Measurements from ENCODE around the gene CNP.
"Not testable (repeated sequence)": the region's sequence is repeated elsewhere in the genome, so short reads cannot be mapped to it uniquely, and the experiment has no call there.

The CNP gene

GRCh38 chr17:41966463-41967140 lies at the start of gene CNP:
Gene CNP, plus strand, starts transcription at chr17:41966795. Its CDS starts 90 bp downstream, at chr17:41966885.
- peak; percentile 91 to 94 for DNase-seq

GRCh38 chr17:41917192-41917591 lies 49.4 kb upstream of the CNP start:
- DNase-seq: no peak

GRCh38 chr17:41917679-41918313 lies 48.8 kb upstream of the CNP start:
- peak in 1 of 2 experiments; percentile 64 for DNase-seq

- peak; percentile 98 to 99 for DNase-seq
Observed at GRCh38 chr17:41918314-41919164, 48.1 kb upstream of the CNP start, which contains the start of gene ACLY. Gene ACLY, minus strand, starts transcription at chr17:41918951. Its CDS starts 5,078 bp downstream, at chr17:41913873.

- DNase-seq: no peak
Observed at GRCh38 chr17:41919165-41919817, 47.3 kb upstream of the CNP start.

- DNase-seq: peak in 1 of 2 experiments; percentile 21
Observed at GRCh38 chr17:41919840-41920579, 46.6 kb upstream of the CNP start.

GRCh38 chr17:41920580-41920955 lies 46.0 kb upstream of the CNP start:
- DNase-seq: no peak

GRCh38 chr17:41925991-41926590 lies 40.5 kb upstream of the CNP start:
- DNase-seq: no peak

GRCh38 chr17:41928693-41929251 lies 37.8 kb upstream of the CNP start:
- no peak for DNase-seq

GRCh38 chr17:41930009-41930832 lies 36.4 kb upstream of the CNP start, which contains the start of gene ODAD4:
Gene ODAD4, plus strand, starts transcription at chr17:41930617. Its CDS starts 107 bp downstream, at chr17:41930724.
- DNase-seq: peak; percentile 95 to 97

GRCh38 chr17:41930833-41931156 lies 35.8 kb upstream of the CNP start:
- DNase-seq: not testable (repeated sequence)

- not testable (repeated sequence) for DNase-seq
Observed at GRCh38 chr17:41931715-41932114, 34.9 kb upstream of the CNP start.

GRCh38 chr17:41932816-41933389 lies 33.7 kb upstream of the CNP start:
- DNase-seq: no peak

GRCh38 chr17:41935641-41936040 lies 31.0 kb upstream of the CNP start:
- DNase-seq: no peak

GRCh38 chr17:41937970-41938954 lies 28.3 kb upstream of the CNP start:
- DNase-seq: no peak

- DNase-seq: no peak
Observed at GRCh38 chr17:41939044-41939692, 27.4 kb upstream of the CNP start.

GRCh38 chr17:41939693-41940090 lies 26.9 kb upstream of the CNP start:
- no peak for DNase-seq

- DNase-seq: no peak
Observed at GRCh38 chr17:41941168-41941567, 25.4 kb upstream of the CNP start.
